ENCODE data around the gene PLA2G12A. TPM values are rescaled to one million over a fixed set of nuclear protein-coding genes. Genes with fewer than 3 reads are reported as not detected.

The PLA2G12A gene

GRCh38 chr4:109662116-109662515, 67.8 kb downstream of the PLA2G12A start:
- H4K8ac ChIP-seq (ENCODE audit: low read depth, low read length) = no peak overlapping the region

More at GRCh38 chr4:109662116-109662515, 67.8 kb downstream of the PLA2G12A start:
- no CpG with 5 or more reads among the region's 2 CpGs for WGBS (ENCODE audit: extremely low coverage, insufficient coverage, low lambda C conversion rate)
- no peak overlapping the region for H3K4me2 ChIP-seq (ENCODE audit: low read length)
- H3K79me2 ChIP-seq (ENCODE audit: control insufficient read depth, insufficient read depth, low read length) = no peaks in the 10 kb centered on the region
- H3K36me3 ChIP-seq (ENCODE audit: control insufficient read depth, insufficient read depth, low read length) = no peaks in the 10 kb centered on the region
- no peak overlapping the region for H2BK15ac ChIP-seq (replicated peaks; ENCODE audit: low read depth)
- H3K79me1 ChIP-seq (ENCODE audit: low read length) = no peaks in the 10 kb centered on the region
- no peak overlapping the region for H3K18ac ChIP-seq (ENCODE audit: low read length)
- no peaks in the 10 kb centered on the region for H3K27me3 ChIP-seq (ENCODE audit: insufficient read depth, low read length, poor library complexity)
- H3K4me1 ChIP-seq (ENCODE audit: control insufficient read depth, low read depth, low read length) = no peaks in the 10 kb centered on the region
- no peak overlapping the region for H3K4me3 ChIP-seq (ENCODE audit: low read length)
- no peak overlapping the region for H3K23ac ChIP-seq (ENCODE audit: low read length)
- no peak overlapping the region for H3K27ac ChIP-seq (ENCODE audit: low read depth, low read length)
- H3K4ac ChIP-seq (ENCODE audit: low read depth, low read length) = no peak overlapping the region
- H3K9ac ChIP-seq (ENCODE audit: low read length) = no peak overlapping the region
- no peak overlapping the region for H2BK120ac ChIP-seq (ENCODE audit: low read depth, low read length)
- H4K5ac ChIP-seq (ENCODE audit: low read length) = no peak overlapping the region
- DNase-seq = no peak
- H2AK5ac ChIP-seq (ENCODE audit: low read length) = no peak overlapping the region
- H2BK5ac ChIP-seq (ENCODE audit: low read length) = no peak overlapping the region
- no peak overlapping the region for H3K56ac ChIP-seq (ENCODE audit: low read length)

Small RNA genes within 50 kb of the gene (small RNA-seq; reads per million reads assigned to genes)
- gene HIGD1AP14 (ENCODE audit: insufficient read depth) = not detected

All from mesendoderm (in vitro differentiated cells).